GM21381 (cell line): Measurements from ENCODE around the gene ACBD4.

Source experiments
- ATAC-seq: cut with Tn5 transposase; IDR thresholded peaks from one replicate; pipeline ENCODE4 v1.9.1; 2021; ENCODE audit warnings: mild to moderate bottlenecking, moderate library complexity; ENCODE audit not compliant: unreplicated experiment

The ACBD4 gene

GRCh38 chr17:45177563-45177962, 42.1 kb downstream of the ACBD4 start:
- ATAC-seq: no peak

GRCh38 chr17:45184144-45184543, 48.7 kb downstream of the ACBD4 start:
- no peak for ATAC-seq

GRCh38 chr17:45186801-45187354, 51.4 kb downstream of the ACBD4 start:
- ATAC-seq: no peak

GRCh38 chr17:45189009-45189408, 53.5 kb downstream of the ACBD4 start:
- ATAC-seq: no peak

DNA sequence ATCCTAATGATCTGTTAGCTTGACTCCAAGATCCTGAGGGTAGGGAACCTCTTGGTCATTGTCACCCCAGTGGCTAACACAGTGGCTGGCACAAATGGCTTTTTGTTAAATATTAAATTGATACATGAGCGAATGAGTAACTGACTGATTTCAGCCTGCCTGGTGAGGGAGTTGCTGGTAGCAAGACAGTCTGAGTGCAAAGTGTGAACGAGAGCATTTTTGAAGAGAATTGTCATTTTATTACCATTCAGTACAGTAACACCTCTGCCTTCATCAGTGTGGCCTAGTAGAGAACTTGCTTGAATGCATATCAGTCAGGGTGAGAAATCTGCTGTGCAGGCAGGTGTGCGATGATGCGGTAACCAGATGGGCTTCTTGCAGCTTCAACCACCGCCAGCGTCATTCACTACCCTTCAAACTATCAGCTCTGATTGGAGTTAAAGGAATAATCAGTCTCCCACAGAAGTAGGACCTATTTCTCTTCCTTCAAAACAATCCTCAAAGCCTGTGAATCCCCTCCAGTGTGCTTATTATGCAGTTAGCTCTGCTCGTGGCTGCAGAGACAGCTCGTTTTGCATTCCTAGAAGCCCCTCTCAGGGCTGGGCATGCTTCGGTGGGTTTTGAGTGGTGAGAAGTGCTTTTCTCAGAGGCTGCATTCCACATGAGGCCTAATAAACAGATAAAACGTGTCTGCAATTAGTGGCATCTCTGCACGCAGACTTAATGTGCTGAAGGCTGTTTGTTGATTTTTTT, 55.2 kb downstream of the ACBD4 start:
- no peak for ATAC-seq
